Caco-2 (cell line): ENCODE measurements around the gene IMMP2L. TPM values are rescaled to one million over a fixed set of nuclear protein-coding genes. Genes with fewer than 3 reads are reported as not detected.

ENCODE experiments used
- BruUV-seq: library from RNA; stranded (reverse); fragments of 400-500 nt; replicated peaks from 2 replicates; lab custom pipeline; 2021; lab: Mats Ljungman, UMichigan
- CTCF ChIA-PET: fragments of 300-600 bp; sonication (Branson Sonifier 250); formaldehyde crosslinking; loops from one replicate; lab custom pipeline; 2022; ENCODE audit warnings: antibody characterized with exemption; lab: Charles Lee
- POLR2A ChIA-PET: fragments of 300-600 bp; sonication (Branson Sonifier 250); formaldehyde crosslinking; loops from one replicate; lab custom pipeline; 2022; ENCODE audit warnings: antibody characterized with exemption; lab: Charles Lee
- DNase-seq, 2 experiments: peaks; one replicate each; pipeline versions ENCODE4 v3.0.0 to v3.0.0-alpha.2; 2020 to 2022
- H3K27me3 ChIP-seq: replicated peaks from 2 replicates; pipeline ENCODE4 v1.6.0; 2011; ENCODE audit warnings: low read length; ENCODE audit not compliant: control insufficient read depth, insufficient read depth
- H3K36me3 ChIP-seq: 2 replicates; pipeline ENCODE4 v1.5.1; 2011; ENCODE audit warnings: low read length; ENCODE audit not compliant: control insufficient read depth, insufficient read depth
- H3K4me1 ChIP-seq: fragments of 250-450 bp; sonication (Bioruptor Pico); 2 replicates; pipeline ENCODE4 v1.5.1; 2020; ENCODE audit warnings: mild to moderate bottlenecking
- H3K4me3 ChIP-seq: 2 replicates; pipeline ENCODE4 v1.5.1; 2011; ENCODE audit warnings: low read depth, mild to moderate bottlenecking, control low read depth, low read length
- H3K9me3 ChIP-seq: fragments of 250-450 bp; sonication (Bioruptor Pico); 2 replicates; pipeline ENCODE4 v1.5.1; 2020; ENCODE audit warnings: mild to moderate bottlenecking, moderate library complexity
- H3K27ac Mint-ChIP-seq: one replicate; pipeline ENCODE4 v1.8.0; 2022; ENCODE audit warnings: mixed read lengths; ENCODE audit not compliant: unreplicated experiment
- H3K27me3 Mint-ChIP-seq: one replicate; pipeline ENCODE4 v1.8.0; 2022; ENCODE audit warnings: mixed read lengths; ENCODE audit not compliant: insufficient read depth, unreplicated experiment
- H3K36me3 Mint-ChIP-seq: one replicate; pipeline ENCODE4 v1.8.0; 2022; ENCODE audit warnings: mild to moderate bottlenecking, mixed read lengths; ENCODE audit not compliant: insufficient read depth, unreplicated experiment
- H3K4me1 Mint-ChIP-seq: one replicate; pipeline ENCODE4 v1.8.0; 2022; ENCODE audit warnings: low read depth, mixed read lengths; ENCODE audit not compliant: unreplicated experiment
- H3K4me3 Mint-ChIP-seq: one replicate; pipeline ENCODE4 v1.8.0; 2022; ENCODE audit warnings: mild to moderate bottlenecking, moderate library complexity, mixed read lengths; ENCODE audit not compliant: unreplicated experiment
- H3K9me3 Mint-ChIP-seq: one replicate; pipeline ENCODE4 v1.8.0; 2022; ENCODE audit warnings: mixed read lengths; ENCODE audit not compliant: unreplicated experiment
- intact Hi-C: fragments of 100-400 bp; cut with micrococcal nuclease; formaldehyde crosslinking; loops from one replicate; pipeline ENCODE4 v1.10.0; 2022; ENCODE audit not compliant: unreplicated experiment
- total RNA-seq: library from RNA; stranded (reverse); gene quantifications from 2 replicates; pipeline ENCODE4 v1.2.3, GENCODE V29; 2022
- TF ChIP-seq, protein P1 (sequence below), 2 experiments: fragments of 200-600 bp in 1 of 2; IDR thresholded peaks; 1 replicate in 1 of 2; 2 replicates in 1 of 2; pipeline versions ENCODE4 v1.5.1 to v1.8.0; 2011 to 2022; ENCODE audit warnings: antibody characterized with exemption in 1 of 2, control low read depth in 1 of 2, inconsistent platforms in 1 of 2, low read depth in 1 of 2, low read length in 1 of 2, mild to moderate bottlenecking in 1 of 2, moderate library complexity in 1 of 2; ENCODE audit not compliant: insufficient read depth in 1 of 2, severe bottlenecking in 1 of 2, unreplicated experiment in 1 of 2

Gene IMMP2L
- total RNA-seq, 1 experiment from 2014 or later: 9.5 TPM

DNA sequence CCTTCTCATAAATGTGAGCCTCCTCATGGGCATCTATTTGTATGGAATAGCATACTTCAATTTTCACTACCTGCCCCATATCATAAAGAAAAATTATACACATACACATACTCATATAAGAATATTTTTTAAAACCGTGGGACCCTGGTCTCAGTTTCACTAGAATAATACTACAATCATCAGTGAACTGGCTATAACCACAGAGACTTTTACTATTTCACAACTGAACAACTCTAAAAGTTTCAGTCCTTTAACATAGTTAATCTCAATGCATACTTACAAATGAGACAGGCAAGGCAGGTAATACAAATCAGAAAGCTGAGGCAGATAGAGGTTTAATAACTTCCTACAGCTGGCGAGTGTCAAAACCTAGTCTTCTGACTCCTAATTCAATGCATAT is 388.3 kb downstream of the IMMP2L start:
- Mint-ChIP-seq H3K36me3 (no peaks in the 10 kb centered on the region), H3K4me1 (peaks cover 6% of the 10 kb centered on the region), H3K27me3 (no peaks in the 10 kb centered on the region), H3K27ac (no peak overlapping the region), H3K9me3 (no peaks in the 10 kb centered on the region), H3K4me3 (no peak overlapping the region)
- no peak for DNase-seq
- Histone ChIP-seq H3K4me1 (0 out of 2 replicates have a peak, but pooled peaks cover 4% of the 10 kb centered on the region), H3K36me3 (no peaks in the 10 kb centered on the region), H3K9me3 (no peaks in the 10 kb centered on the region), H3K27me3 (no peaks in the 10 kb centered on the region), H3K4me3 (no peak overlapping the region)
- TF ChIP-seq, protein P1, sequence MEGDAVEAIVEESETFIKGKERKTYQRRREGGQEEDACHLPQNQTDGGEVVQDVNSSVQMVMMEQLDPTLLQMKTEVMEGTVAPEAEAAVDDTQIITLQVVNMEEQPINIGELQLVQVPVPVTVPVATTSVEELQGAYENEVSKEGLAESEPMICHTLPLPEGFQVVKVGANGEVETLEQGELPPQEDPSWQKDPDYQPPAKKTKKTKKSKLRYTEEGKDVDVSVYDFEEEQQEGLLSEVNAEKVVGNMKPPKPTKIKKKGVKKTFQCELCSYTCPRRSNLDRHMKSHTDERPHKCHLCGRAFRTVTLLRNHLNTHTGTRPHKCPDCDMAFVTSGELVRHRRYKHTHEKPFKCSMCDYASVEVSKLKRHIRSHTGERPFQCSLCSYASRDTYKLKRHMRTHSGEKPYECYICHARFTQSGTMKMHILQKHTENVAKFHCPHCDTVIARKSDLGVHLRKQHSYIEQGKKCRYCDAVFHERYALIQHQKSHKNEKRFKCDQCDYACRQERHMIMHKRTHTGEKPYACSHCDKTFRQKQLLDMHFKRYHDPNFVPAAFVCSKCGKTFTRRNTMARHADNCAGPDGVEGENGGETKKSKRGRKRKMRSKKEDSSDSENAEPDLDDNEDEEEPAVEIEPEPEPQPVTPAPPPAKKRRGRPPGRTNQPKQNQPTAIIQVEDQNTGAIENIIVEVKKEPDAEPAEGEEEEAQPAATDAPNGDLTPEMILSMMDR (IDR thresholded peaks at IDR 0.05; ENCODE audit: insufficient read depth in 1 of 2, low read depth in 1 of 2, low read length in 1 of 2, severe bottlenecking in 1 of 2, unreplicated experiment in 1 of 2): no peak
- intact Hi-C loops: no loop called here
- ChIA-PET POLR2A (no interaction called here), CTCF (no interaction called here)
- no TSS peak for BruUV-seq

DNA sequence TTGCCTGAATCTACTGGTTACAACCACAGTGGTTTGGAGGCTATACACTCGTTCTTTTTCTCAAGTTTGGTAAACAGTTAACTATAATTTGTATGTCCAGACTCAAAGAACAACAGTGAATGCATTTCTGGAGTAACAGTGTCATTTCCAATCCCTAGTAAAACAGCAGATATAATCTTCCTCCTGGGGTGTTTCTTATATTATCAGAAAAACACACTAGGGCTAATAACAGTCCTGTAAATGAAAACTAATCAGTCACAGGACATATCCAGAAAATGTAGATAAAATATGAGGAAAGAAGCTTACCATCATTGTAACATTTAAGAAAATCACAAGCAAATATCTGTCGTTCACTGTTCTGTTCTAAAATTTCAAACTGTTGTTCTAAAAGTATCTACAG is 388.8 kb downstream of the IMMP2L start:
- no peaks in the 10 kb centered on the region for H3K27me3 ChIP-seq
- Mint-ChIP-seq H3K27ac (no peak overlapping the region), H3K4me1 (peaks cover 6% of the 10 kb centered on the region), H3K4me3 (no peak overlapping the region), H3K9me3 (no peaks in the 10 kb centered on the region), H3K27me3 (no peaks in the 10 kb centered on the region), H3K36me3 (no peaks in the 10 kb centered on the region)
- H3K36me3 ChIP-seq: no peaks in the 10 kb centered on the region
- ChIA-PET CTCF (no interaction called here), POLR2A (no interaction called here)
- no peak overlapping the region for H3K4me3 ChIP-seq
- no peaks in the 10 kb centered on the region for H3K9me3 ChIP-seq
- intact Hi-C loops: no loop called here
- no peak for DNase-seq
- TF ChIP-seq, protein P1 (IDR thresholded peaks at IDR 0.05; ENCODE audit: insufficient read depth in 1 of 2, low read depth in 1 of 2, low read length in 1 of 2, severe bottlenecking in 1 of 2, unreplicated experiment in 1 of 2): no peak
- BruUV-seq: no TSS peak
- 0 out of 2 replicates have a peak, but pooled peaks cover 4% of the 10 kb centered on the region for H3K4me1 ChIP-seq

DNA sequence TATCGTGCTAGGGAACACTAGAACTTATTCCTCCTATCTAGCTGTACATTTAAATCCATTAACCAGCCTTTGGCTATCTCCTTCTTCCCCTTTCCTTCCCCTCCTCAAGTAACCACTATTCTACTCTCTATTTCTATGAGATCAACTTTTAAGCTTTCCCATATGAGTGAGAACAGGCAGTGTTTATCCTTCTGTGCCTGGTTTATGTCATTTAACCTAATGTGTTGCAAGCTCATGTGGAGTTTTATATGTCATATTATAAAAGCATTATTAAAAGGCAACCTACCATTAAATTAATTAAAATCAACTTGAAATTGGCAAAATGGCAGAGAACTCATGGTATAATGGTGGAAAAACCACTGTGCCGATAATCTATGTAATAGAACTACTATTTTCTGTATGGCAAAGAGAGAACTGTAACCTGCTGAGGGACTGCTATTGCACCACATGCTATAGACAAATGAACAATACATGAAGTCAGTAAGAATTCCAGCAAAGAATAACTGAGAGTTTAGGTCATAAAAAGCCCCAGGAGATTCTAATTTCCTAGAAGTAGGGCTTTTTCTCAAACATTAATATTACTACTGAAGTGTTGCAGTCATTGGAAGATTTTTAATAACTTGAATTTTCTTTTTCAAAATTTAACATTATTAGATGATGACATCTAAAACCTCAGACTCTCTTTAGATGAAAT is 389.6 kb downstream of the IMMP2L start:
- ChIA-PET POLR2A (no interaction called here), CTCF (no interaction called here)
- Mint-ChIP-seq H3K27ac (no peak overlapping the region), H3K36me3 (no peaks in the 10 kb centered on the region), H3K27me3 (no peaks in the 10 kb centered on the region), H3K4me1 (peaks cover 6% of the 10 kb centered on the region), H3K4me3 (no peak overlapping the region), H3K9me3 (no peaks in the 10 kb centered on the region)
- no TSS peak for BruUV-seq
- Histone ChIP-seq H3K4me3 (no peak overlapping the region), H3K9me3 (no peaks in the 10 kb centered on the region), H3K36me3 (no peaks in the 10 kb centered on the region), H3K4me1 (0 out of 2 replicates have a peak, but pooled peaks cover 4% of the 10 kb centered on the region), H3K27me3 (no peaks in the 10 kb centered on the region)
- TF ChIP-seq, protein P1 (IDR thresholded peaks at IDR 0.05; ENCODE audit: insufficient read depth in 1 of 2, low read depth in 1 of 2, low read length in 1 of 2, severe bottlenecking in 1 of 2, unreplicated experiment in 1 of 2): no peak
- intact Hi-C loops: no loop called here
- DNase-seq: no peak
